ENCODE results near the gene RFNG.
"Not testable (repeated sequence)": the region's sequence is repeated elsewhere in the genome, so short reads cannot be mapped to it uniquely, and the experiment has no call there.

RFNG gene

GRCh38 chr17:82041144-82041814 is 10.3 kb downstream of the RFNG start:
- DNase-seq = no peak

- no peak for DNase-seq
Observed at GRCh38 chr17:82039695-82040299, 11.8 kb downstream of the RFNG start.

- not testable (repeated sequence) for DNase-seq
Observed at GRCh38 chr17:82038796-82039409, 12.7 kb downstream of the RFNG start.

- no peak for DNase-seq
Observed at GRCh38 chr17:82037889-82038195, 13.8 kb downstream of the RFNG start.

GRCh38 chr17:82037092-82037888 is 14.3 kb downstream of the RFNG start, which contains the start of gene DCXR:
DCXR (minus strand) TSS chr17:82037697; CDS start chr17:82037682, 15 bp downstream.
- DNase-seq = peak; percentile 91 to 98 (median 92)

- DNase-seq = no peak
Observed at GRCh38 chr17:82036634-82037091, 14.9 kb downstream of the RFNG start.

- no peak for DNase-seq
Observed at GRCh38 chr17:82035956-82036633, 15.5 kb downstream of the RFNG start.

GRCh38 chr17:82035488-82035887 is 16.1 kb downstream of the RFNG start:
- no peak for DNase-seq

- DNase-seq = no peak
Observed at GRCh38 chr17:82034371-82035011, 17.1 kb downstream of the RFNG start.

- DNase-seq = no peak
Observed at GRCh38 chr17:82033359-82034085, 18.1 kb downstream of the RFNG start.

- DNase-seq = peak in 2 of 5 experiments; percentile 30 to 38
Observed at GRCh38 chr17:82031885-82032627, 19.6 kb downstream of the RFNG start.

- DNase-seq = peak in 1 of 5 experiments; percentile 53
Observed at GRCh38 chr17:82031303-82031884, 20.2 kb downstream of the RFNG start, which contains the start of gene RAC3. RAC3 (plus strand) TSS chr17:82031678; CDS start chr17:82031762, 84 bp downstream.

- DNase-seq = peak; percentile 63 to 84 (median 72)
Observed at GRCh38 chr17:82030470-82031302, 20.9 kb downstream of the RFNG start.

- DNase-seq = no peak
Observed at GRCh38 chr17:82029990-82030469, 21.6 kb downstream of the RFNG start.

GRCh38 chr17:82029391-82029790 is 22.2 kb downstream of the RFNG start:
- DNase-seq = no peak

- no peak for DNase-seq
Observed at GRCh38 chr17:82028966-82029365, 22.6 kb downstream of the RFNG start.

GRCh38 chr17:82028246-82028645 is 23.4 kb downstream of the RFNG start:
- no peak for DNase-seq

GRCh38 chr17:82025401-82026107 is 26.1 kb downstream of the RFNG start:
- no peak for DNase-seq
